ENCODE data around the gene SNX4.
"Not testable (repeated sequence)": the region's sequence is repeated elsewhere in the genome, so short reads cannot be mapped to it uniquely, and the experiment has no call there.

SNX4 gene

GRCh38 chr3:125519678-125520562, at the start of gene SNX4:
Gene SNX4 (minus strand): TSS chr3:125520202. CDS start chr3:125520172, 30 bp downstream.
- DNase-seq, result peak; percentile 80

- DNase-seq, result no peak
Measured at GRCh38 chr3:125556314-125556713, 36.3 kb upstream of the SNX4 start.

GRCh38 chr3:125552401-125552800, 32.4 kb upstream of the SNX4 start:
- DNase-seq, result no peak

DNA sequence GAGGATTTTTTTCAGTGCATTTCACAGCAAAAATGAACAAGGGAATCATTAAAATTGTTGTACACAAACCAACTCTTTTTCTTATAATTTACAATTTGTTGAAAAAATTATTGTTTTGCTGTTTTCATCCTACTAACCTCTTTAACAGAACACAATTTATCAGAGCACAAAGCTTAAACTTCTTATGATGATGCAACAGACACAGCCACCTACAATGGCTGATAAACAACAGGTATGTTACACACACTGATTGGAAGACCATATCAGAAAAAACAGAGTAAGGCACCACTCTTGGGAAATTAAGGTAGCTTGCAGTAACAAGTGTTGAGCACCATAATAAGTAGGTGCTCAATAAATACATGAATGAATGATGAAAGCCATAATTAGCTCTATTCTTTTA, 8.9 kb upstream of the SNX4 start:
- no peak for DNase-seq

GRCh38 chr3:125525153-125525552, 5.2 kb upstream of the SNX4 start:
- no peak for DNase-seq

DNA sequence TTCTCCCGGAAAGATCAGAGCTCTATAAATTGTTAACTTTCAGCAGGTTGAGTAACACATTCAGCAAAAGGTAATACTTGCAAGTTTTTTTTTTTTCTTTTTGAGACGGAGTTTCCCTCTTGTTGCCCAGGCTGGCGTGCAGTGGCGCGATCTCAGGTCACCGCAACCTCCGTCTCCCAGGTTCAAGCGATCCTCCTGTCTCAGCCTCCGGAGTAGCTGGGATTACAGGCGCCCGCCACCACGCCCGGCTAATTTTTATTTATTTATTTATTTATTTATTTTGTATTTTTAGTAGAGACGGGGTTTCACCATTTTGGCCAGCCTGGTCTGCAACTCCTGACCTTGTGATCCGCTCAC, 539 bp upstream of the SNX4 start:
- not testable (repeated sequence) for DNase-seq

DNA sequence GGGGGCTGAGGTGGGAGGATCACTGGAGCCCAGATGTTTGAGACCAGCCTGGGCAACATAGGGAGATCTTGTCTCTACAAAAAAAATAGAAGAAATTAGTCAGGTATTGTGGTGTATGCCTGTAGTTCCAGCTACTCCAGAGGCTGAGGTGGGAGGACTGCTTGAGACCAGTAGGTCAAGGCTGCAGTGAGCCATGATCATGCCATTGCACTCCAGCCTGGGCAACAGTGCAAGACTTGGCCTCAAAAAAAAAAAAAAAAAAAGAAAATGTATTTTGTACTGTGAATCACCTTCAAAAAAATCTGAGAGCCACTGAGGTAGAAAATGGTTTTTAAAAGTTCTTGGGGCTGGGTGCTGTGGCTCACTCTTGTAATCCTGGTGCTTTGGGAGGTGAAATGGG, 4.6 kb downstream of the SNX4 start:
- DNase-seq, result no peak

DNA sequence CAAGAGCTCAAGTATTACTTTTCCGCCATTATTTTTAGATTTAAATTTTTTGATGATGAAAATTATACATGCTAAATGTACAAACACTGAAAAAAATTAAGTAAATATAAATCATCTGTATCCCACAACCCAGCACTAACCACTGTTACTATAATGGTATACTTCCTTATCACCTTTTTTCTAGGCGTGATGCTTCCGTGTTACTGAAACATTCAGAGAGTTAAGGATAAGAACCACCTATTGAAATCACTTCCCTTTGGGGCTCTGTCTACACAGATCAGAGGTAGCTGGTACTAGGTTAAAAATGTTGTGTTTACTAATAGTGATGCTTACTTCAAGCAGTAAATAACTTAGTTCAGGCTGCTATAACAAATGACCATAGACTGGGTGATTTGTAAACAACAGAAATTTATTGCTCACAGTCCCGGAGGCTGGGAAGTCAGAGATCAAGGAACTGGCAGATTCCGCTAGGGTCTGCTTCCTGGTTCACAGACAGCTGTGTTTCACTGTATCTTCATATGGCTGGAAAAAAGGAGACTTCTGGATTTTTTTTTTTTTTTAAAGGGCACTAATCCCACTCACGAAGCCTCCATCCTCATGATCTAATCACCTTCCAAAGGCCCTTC, 6.4 kb downstream of the SNX4 start:
- no peak for DNase-seq

GRCh38 chr3:125512135-125512920, 7.7 kb downstream of the SNX4 start:
- peak; percentile 59 for DNase-seq

DNA sequence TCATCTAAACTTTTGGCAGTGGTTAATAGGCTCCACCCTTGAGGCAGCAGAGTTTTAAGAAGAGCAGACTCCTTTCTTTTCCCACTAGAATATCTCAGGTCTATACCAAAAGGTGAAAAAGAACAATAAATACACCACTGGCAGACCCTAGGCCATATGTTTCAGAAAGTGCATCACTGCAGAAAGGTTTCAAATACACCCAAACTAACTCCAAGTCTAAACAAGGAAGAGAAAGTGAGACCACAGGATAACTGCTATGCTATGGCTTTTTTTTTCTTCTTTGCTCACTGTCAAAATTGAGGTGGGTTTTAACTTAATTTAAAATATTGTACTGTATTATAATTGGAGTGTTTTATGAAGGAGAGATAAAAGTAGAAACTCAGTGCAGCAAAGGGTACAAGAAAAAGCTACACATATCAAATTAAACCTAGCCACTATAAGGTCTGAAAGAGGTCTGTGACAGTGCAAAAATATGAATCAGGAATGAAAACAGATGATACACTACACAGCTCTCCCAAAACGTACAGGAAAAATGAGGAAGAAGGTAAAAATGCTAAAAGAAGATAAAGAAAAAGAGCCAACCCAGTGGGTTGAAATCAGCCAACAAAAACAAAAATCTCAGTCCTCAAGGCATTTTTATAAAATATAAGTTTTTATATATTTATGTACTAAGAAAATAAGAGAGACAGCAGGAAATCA, 8.4 kb downstream of the SNX4 start:
- no peak for DNase-seq

DNA sequence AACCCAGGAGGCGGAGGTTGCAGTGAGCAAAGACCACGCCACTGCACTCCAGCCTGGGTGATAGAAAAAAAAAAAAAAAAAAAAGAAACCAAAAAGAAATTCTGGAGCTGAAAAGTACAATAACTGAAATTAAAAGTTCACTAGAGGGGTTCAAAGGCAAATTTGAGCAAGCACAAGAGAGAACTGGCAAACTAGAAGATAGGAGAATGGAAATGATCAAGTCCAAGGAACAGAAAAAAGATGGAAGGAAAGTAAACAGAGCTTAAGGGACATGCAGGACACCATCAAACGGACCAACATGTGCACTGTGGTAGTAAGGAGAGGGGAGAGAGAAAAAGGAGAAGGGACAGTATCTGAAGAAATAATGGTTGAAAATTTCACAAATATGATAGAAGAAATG, 12.9 kb downstream of the SNX4 start:
- DNase-seq, result no peak

GRCh38 chr3:125498630-125499029, 21.4 kb downstream of the SNX4 start:
- DNase-seq, result no peak

DNA sequence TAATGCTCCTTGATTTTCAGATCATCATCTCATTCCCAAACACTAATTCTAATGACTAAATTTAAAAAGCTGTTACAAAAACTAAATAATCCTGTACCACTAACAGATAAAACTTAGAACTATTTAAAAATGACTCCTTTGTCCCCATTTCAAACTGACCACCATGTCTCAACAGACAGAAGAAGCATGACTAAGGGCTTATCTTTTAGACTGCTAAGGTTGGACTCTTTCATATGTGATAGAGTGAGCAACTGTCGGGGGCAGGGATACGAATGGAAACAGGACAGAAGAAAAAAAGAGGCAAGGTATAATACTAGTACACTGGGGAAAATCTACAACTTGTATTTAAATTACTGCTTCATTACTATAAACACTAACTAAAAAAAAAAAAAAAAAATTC, 23.3 kb downstream of the SNX4 start:
- DNase-seq, result no peak

DNA sequence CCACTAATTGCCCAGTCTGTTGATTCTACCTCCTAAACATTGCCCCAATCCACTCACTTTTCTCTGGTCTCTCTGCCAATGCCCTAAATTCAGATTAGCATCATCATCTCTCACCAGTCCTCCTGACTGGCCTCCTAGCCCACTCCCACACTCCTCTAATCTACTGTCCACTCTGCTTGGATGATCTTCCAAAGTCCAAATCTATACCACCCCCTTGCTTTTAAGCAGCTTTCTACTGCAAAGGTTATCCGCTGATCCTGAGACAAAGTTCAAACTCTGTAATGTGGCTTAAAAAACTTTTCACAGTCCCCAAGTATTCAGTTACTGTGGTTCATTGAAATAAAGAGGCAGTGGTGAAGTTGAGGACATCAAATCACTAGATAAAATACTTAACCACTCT, 37.6 kb downstream of the SNX4 start:
- DNase-seq, result no peak

DNA sequence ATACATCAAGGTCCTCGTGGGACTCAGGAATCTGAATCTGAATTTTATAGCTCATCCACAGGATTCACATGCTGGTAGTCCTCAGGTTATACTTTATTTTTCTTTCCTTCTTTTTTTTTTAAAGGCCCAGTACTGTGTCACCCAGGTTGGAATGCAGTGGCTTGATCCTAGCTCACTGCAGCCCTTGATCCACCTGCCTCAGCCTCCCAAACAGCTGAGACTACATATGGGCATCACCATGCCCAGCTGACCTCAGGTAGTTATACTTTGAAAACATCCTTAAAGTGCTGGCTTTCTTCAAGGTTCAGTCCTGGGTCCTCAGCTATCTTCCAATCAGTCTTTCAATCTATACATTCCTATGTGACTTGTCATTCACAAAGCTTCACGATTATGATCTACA, 38.2 kb downstream of the SNX4 start:
- no peak for DNase-seq

DNA sequence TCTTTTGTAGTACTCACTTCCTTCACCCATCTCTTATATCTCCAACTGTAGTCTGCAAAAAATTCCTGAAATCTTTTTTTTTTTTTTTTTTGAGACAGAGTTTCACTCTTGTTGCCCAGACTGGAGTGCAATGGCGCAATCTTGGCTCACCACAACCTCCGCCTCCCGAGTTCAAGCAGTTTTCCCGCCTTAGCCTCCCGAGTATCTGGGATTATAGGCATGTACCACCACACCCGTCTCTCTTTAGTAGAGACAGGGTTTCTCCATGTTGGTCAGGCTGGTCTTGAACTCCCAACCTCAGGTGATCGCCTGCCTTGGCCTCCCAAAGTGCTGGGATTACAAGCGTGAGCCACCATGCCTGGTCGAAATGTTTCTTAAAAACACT, 38.6 kb downstream of the SNX4 start:
- not testable (repeated sequence) for DNase-seq

GRCh38 chr3:125480656-125481374, 39.2 kb downstream of the SNX4 start:
- no peak for DNase-seq

DNA sequence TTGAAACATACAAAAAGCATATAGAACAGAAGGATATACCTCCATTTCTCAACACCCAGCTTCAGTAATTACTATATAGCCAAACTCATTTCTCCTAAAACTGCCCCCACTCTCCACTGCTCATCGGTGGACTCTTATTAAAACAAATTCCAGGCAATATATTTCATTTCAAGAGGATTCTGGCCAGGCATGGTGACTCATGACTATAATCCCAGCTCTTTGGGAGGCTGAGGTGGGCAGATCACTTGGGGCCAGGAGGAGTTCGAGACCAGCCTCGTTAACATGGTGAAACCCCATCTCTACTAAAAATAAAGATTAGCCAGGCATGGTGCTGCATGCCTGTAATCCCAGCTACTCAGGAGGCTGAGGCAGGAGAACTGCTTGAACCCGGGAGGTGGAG, 40.9 kb downstream of the SNX4 start:
- DNase-seq, result no peak

DNA sequence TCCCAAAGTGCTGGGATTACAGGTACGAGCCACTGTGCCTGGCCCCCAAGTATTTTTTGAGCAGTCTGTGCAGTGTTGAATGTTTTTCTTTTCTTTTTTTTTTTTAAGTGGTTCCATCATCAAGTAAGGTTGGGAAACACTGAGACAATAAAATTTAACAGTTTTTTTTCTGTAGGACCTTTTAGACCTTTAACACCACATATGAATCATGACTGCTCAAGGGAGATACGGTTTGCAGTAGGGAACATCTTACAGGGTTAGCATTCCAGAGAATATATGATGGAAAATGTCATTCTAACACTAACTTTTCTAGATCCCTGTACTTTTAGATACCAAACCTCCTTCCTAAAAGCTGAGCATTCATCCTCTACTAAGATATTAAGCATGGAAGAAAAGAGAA, 41.7 kb downstream of the SNX4 start:
- DNase-seq, result no peak

DNA sequence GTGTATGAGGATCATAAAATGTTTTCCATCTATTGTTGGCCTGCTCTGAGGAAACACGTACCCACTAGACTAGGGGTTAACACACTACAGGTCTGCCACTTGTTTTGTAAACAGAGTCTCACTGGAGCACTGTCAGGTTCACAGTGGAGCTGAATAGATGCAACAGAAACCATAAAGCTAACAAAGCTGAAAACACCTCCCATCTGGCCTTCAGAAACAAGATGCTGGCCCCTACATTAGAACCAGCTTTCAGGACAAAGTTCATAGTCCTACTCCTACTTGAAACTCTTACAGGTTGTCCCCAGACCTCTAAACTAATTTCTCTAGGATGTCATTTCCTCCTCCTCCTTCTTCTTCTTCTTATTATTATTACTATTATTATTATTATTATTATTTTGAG, 42.3 kb downstream of the SNX4 start:
- no peak for DNase-seq

GRCh38 chr3:125470671-125471070, 49.3 kb downstream of the SNX4 start:
- DNase-seq, result no peak

DNA sequence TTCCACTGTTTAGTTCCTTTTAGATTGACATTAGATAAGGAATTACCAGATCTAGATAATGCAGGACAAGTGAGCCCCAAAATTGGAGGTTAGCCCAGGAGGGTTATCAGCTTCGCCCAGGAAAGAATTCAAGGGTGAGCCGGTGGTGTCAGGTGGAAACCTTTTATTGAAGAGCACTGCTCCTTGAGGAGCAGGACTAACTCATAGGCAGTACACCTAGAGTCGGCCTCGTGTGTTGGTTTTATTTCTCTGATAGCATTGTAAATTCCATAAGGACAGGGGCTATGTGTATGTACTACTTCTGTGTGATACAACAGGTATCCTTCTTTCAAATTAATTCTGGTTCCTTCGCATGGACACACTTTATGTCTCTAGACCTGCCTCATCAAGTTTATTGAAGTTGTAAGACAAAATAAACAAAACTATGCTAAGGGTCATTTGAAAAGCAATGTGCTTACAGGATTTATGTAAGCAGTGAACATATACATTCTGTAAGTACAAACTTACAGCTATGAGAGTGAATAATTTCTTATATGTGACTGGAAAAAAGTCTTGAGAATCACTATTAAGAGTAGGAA, 57.2 kb downstream of the SNX4 start:
- DNase-seq, result no peak

Data from NCI-H446 treated with DMSO at 0.1 percent for 48 hours (cell line).